DOHH2 (cell line): ENCODE data around the gene ZNF213.

Experiments
- H3F3A ChIP-seq: fragments of 200-600 bp; sonication (generic), shearing (Covaris generic); 2 replicates; pipeline ENCODE4 v1.6.0; 2016; ENCODE audit warnings: antibody characterized with exemption, mild to moderate bottlenecking; ENCODE audit not compliant: control insufficient read depth, insufficient read depth
- H3K27ac ChIP-seq: fragments of 200-600 bp; sonication (generic); 2 replicates; pipeline ENCODE4 v1.5.1; 2014; ENCODE audit warnings: low read depth, mild to moderate bottlenecking, low read length, moderate library complexity
- H3K27me3 ChIP-seq: fragments of 200-600 bp; sonication (generic); 2 replicates; pipeline ENCODE4 v1.6.1; 2014; ENCODE audit warnings: mild to moderate bottlenecking, low read length, mixed read lengths; ENCODE audit not compliant: control insufficient read depth
- H3K36me3 ChIP-seq: fragments of 200-600 bp; sonication (generic); 2 replicates; pipeline ENCODE4 v1.6.1; 2014; ENCODE audit warnings: mild to moderate bottlenecking, low read length, moderate library complexity, mixed read lengths; ENCODE audit not compliant: control insufficient read depth
- H3K4me1 ChIP-seq: fragments of 200-600 bp; sonication (generic); 2 replicates; pipeline ENCODE4 v1.6.1; 2014; ENCODE audit warnings: mild to moderate bottlenecking, low read length, mixed read lengths; ENCODE audit not compliant: control insufficient read depth
- H3K4me2 ChIP-seq: fragments of 200-600 bp; sonication (generic); 2 replicates; pipeline ENCODE4 v1.6.0; 2014; ENCODE audit warnings: mild to moderate bottlenecking, low read length, moderate library complexity
- H3K4me3 ChIP-seq: fragments of 200-600 bp; sonication (generic); 2 replicates; pipeline ENCODE4 v1.5.1; 2014; ENCODE audit warnings: mild to moderate bottlenecking, low read length, mixed read lengths
- H3K79me2 ChIP-seq: fragments of 200-600 bp; sonication (generic); 2 replicates; pipeline ENCODE4 v1.6.1; 2014; ENCODE audit warnings: mild to moderate bottlenecking, low read length, mixed read lengths; ENCODE audit not compliant: control insufficient read depth
- H3K9me2 ChIP-seq: fragments of 200-600 bp; sonication (generic); replicated peaks from 2 replicates; pipeline ENCODE4 v1.6.1; 2014; ENCODE audit warnings: mild to moderate bottlenecking, low read length, mixed read lengths; ENCODE audit not compliant: control insufficient read depth
- H3K9me3 ChIP-seq: fragments of 200-600 bp; sonication (generic); 2 replicates; pipeline ENCODE4 v1.6.1; 2014; ENCODE audit warnings: antibody characterized with exemption, low read length, mixed read lengths; ENCODE audit not compliant: control insufficient read depth, insufficient read depth
- H4K20me1 ChIP-seq: fragments of 200-600 bp; sonication (generic); 2 replicates; pipeline ENCODE4 v1.6.0; 2014; ENCODE audit warnings: low read depth, mild to moderate bottlenecking, antibody characterized with exemption, low read length, moderate library complexity; ENCODE audit not compliant: control insufficient read depth, insufficient read depth
- EZH2phosphoT487 ChIP-seq: fragments of 200-600 bp; sonication (generic); IDR thresholded peaks from 2 replicates; pipeline ENCODE4 v1.6.1; 2017; ENCODE audit warnings: borderline replicate concordance, mild to moderate bottlenecking, antibody characterized with exemption, low read length, moderate library complexity, mixed read lengths
- TF ChIP-seq, protein P1 (sequence below): fragments of 200-600 bp; sonication (generic); IDR thresholded peaks from one replicate; pipeline ENCODE4 v1.5.1; 2014; ENCODE audit warnings: antibody characterized with exemption, mild to moderate bottlenecking, low read depth, low read length; ENCODE audit not compliant: poor library complexity, severe bottlenecking

Gene ZNF213

DNA sequence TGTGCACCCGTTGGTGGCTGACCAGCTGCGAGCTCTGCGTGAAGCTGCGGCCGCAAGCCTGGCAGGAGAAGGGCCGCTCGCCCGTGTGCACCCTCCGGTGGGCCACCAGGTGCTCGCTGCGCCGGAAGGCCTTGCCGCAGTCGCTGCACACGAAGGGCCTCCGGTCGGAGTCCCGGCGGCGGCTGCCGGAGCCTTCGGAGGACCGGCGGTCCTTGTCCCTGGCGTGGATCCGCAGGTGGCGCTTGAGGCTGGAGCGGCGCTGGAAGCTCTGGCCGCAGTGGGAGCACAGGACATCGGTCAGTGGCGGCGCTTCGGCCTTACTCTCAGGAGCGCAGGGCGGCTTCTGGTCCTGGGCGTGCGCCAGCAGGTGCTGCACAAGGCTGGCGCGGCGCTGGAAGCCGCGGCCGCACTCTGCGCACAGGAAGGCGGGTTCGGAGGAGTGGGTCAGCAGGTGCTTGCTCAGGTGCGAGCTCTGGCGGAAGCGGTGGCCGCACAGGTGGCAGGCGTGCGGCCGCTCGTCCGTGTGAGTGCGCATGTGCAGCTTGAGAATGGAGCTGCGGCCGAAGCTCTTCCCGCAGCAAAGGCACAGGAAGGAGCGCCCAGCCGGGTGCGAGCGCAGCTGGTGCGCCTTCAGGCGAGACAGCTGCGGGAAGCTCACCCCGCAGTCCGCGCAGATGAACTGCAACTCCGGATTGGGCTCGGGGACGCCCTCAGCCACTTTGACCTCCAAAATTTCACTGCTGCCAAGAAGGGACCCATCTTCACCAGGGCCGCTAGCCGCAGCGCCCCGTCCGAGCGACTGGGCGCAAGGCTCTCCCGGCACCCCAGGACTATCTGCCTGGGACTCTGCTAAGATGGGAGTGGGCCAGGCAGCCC is 44.9 kb upstream of the ZNF213 start:
- Histone ChIP-seq H3F3A (no peaks in the 10 kb centered on the region), H3K27ac (no peak overlapping the region), H4K20me1 (no peaks in the 10 kb centered on the region), H3K79me2 (no peaks in the 10 kb centered on the region), H3K9me3 (no peaks in the 10 kb centered on the region), H3K4me1 (peaks cover 14% of the 10 kb centered on the region), H3K4me3 (no peak overlapping the region), H3K36me3 (no peaks in the 10 kb centered on the region), H3K27me3 (no peaks in the 10 kb centered on the region), H3K4me2 (no peak overlapping the region), H3K9me2 (no peaks in the 10 kb centered on the region)
- TF ChIP-seq, protein P1, sequence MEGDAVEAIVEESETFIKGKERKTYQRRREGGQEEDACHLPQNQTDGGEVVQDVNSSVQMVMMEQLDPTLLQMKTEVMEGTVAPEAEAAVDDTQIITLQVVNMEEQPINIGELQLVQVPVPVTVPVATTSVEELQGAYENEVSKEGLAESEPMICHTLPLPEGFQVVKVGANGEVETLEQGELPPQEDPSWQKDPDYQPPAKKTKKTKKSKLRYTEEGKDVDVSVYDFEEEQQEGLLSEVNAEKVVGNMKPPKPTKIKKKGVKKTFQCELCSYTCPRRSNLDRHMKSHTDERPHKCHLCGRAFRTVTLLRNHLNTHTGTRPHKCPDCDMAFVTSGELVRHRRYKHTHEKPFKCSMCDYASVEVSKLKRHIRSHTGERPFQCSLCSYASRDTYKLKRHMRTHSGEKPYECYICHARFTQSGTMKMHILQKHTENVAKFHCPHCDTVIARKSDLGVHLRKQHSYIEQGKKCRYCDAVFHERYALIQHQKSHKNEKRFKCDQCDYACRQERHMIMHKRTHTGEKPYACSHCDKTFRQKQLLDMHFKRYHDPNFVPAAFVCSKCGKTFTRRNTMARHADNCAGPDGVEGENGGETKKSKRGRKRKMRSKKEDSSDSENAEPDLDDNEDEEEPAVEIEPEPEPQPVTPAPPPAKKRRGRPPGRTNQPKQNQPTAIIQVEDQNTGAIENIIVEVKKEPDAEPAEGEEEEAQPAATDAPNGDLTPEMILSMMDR = no peak
- no peak for TF ChIP-seq EZH2phosphoT487

DNA sequence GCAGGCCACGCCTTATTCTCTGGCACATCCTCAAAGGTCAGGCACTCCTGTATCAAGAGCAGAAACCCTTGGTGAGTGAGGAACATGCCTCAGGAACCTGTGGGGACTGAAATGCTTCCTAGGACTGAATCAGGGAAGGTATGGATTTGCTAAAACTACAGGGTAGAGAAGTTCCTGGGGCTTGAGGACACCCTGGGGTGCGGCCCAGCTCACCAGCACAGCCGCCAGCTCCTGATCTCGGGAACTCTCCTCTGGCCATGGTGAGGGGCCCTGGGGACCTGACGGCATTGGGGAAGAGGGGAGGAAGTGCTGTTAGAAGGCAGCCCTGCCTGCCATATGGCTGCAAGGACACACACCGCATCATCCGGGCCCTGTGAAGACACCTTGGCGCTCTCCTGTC is 43.3 kb upstream of the ZNF213 start:
- no peaks in the 10 kb centered on the region for H3F3A ChIP-seq
- H3K9me2 ChIP-seq = no peaks in the 10 kb centered on the region
- peaks cover 22% of the 10 kb centered on the region for H3K4me1 ChIP-seq
- H4K20me1 ChIP-seq = no peaks in the 10 kb centered on the region
- no peaks in the 10 kb centered on the region for H3K27me3 ChIP-seq
- no peaks in the 10 kb centered on the region for H3K9me3 ChIP-seq
- TF ChIP-seq, protein P1 = no peak
- no peak for TF ChIP-seq EZH2phosphoT487
- no peak overlapping the region for H3K27ac ChIP-seq
- H3K4me2 ChIP-seq = no peak overlapping the region
- H3K79me2 ChIP-seq = no peaks in the 10 kb centered on the region
- no peaks in the 10 kb centered on the region for H3K36me3 ChIP-seq
- H3K4me3 ChIP-seq = no peak overlapping the region

DNA sequence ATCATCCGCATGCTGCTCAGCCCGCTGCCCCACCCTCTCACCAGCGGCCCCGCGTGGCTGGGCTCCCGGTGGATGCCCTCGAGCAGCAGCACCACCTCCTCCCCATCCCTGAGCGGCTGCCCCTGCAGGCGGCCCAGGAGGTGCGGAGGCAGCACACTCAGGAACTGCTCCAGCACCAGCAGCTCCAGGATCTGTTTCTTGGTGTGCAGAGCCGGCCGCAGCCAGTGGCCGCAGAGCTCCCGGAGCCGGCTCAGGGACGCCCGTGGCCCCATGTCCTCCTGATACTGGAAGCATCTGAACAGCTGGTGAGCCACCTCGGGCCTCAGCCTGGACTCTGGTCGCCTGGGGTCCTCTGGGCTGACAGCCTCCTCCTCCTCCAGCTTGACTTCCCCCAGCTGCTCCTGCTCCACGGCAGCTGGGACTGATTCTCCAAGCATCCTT is 42.3 kb upstream of the ZNF213 start:
- peaks cover 22% of the 10 kb centered on the region for H3K4me1 ChIP-seq
- no peaks in the 10 kb centered on the region for H3K9me3 ChIP-seq
- TF ChIP-seq, protein P1 = no peak
- no peak for TF ChIP-seq EZH2phosphoT487
- 0 out of 2 replicates have a peak, but pooled peaks cover 1% of the 10 kb centered on the region for H3K27me3 ChIP-seq
- no peaks in the 10 kb centered on the region for H3F3A ChIP-seq
- no peak overlapping the region for H3K4me3 ChIP-seq
- peak overlapping the region; percentile 40 for H3K4me2 ChIP-seq
- no peaks in the 10 kb centered on the region for H3K9me2 ChIP-seq
- H3K79me2 ChIP-seq = no peaks in the 10 kb centered on the region
- no peak overlapping the region for H3K27ac ChIP-seq
- H4K20me1 ChIP-seq = no peaks in the 10 kb centered on the region
- no peaks in the 10 kb centered on the region for H3K36me3 ChIP-seq
